Neural progenitor cell (in vitro differentiated cells): ENCODE data around the gene PAM. TPM values are rescaled to one million over a fixed set of nuclear protein-coding genes. Genes with fewer than 3 reads are reported as not detected.

Experiments used
- DNase-seq: peaks from one replicate; pipeline ENCODE4 v3.0.0-alpha.2; 2016; ENCODE audit warnings: low spot score
- H2AFZ ChIP-seq: fragments of 200-600 bp; sonication (generic); replicated peaks from 2 replicates; pipeline ENCODE4 v1.6.1; 2016; ENCODE audit warnings: antibody characterized with exemption
- H3F3A ChIP-seq: fragments of 200-600 bp; sonication (generic); 2 replicates; pipeline ENCODE4 v1.6.1; 2016; ENCODE audit warnings: antibody characterized with exemption, low read depth
- H3K27ac ChIP-seq: fragments of 200-600 bp; sonication (generic); 2 replicates; pipeline ENCODE4 v1.5.1; 2016; ENCODE audit warnings: mild to moderate bottlenecking
- H3K27me3 ChIP-seq: fragments of 200-600 bp; sonication (generic); 2 replicates; pipeline ENCODE4 v1.6.1; 2016; ENCODE audit warnings: mild to moderate bottlenecking, moderate library complexity
- H3K36me3 ChIP-seq: fragments of 200-600 bp; sonication (generic); 2 replicates; pipeline ENCODE4 v1.5.1; 2016
- H3K4me1 ChIP-seq: fragments of 200-600 bp; sonication (generic); 2 replicates; pipeline ENCODE4 v1.6.1; 2016; ENCODE audit warnings: mixed run types
- H3K4me2 ChIP-seq: fragments of 200-600 bp; sonication (generic); 2 replicates; pipeline ENCODE4 v1.6.1; 2016
- H3K4me3 ChIP-seq: fragments of 200-600 bp; sonication (generic); 2 replicates; pipeline ENCODE4 v1.5.1; 2016
- H3K79me2 ChIP-seq: fragments of 200-600 bp; sonication (generic); 2 replicates; pipeline ENCODE4 v1.6.1; 2016; ENCODE audit warnings: low read depth
- H3K9ac ChIP-seq: fragments of 200-600 bp; sonication (generic); 2 replicates; pipeline ENCODE4 v1.6.1; 2016
- H3K9me3 ChIP-seq: fragments of 200-600 bp; sonication (generic); 2 replicates; pipeline ENCODE4 v1.5.1; 2016; ENCODE audit warnings: low read depth
- H4K20me1 ChIP-seq: fragments of 200-600 bp; sonication (generic); 2 replicates; pipeline ENCODE4 v1.6.1; 2016; ENCODE audit warnings: low read depth
- H3K27ac Mint-ChIP-seq: 3 replicates; pipeline ENCODE4 v1.8.0; 2021; ENCODE audit warnings: mixed read lengths
- H3K27me3 Mint-ChIP-seq: 2 replicates; pipeline ENCODE4 v1.8.0; 2022; ENCODE audit warnings: low read depth, mild to moderate bottlenecking, inconsistent platforms, moderate library complexity, mixed read lengths; ENCODE audit not compliant: insufficient read depth
- H3K36me3 Mint-ChIP-seq: 3 replicates; pipeline ENCODE4 v1.8.0; 2021; ENCODE audit warnings: mixed read lengths
- H3K4me1 Mint-ChIP-seq: 3 replicates; pipeline ENCODE4 v1.8.0; 2021; ENCODE audit warnings: mixed read lengths
- H3K4me3 Mint-ChIP-seq: 3 replicates; pipeline ENCODE4 v1.8.0; 2021; ENCODE audit warnings: mild to moderate bottlenecking, moderate library complexity, mixed read lengths
- H3K9me3 Mint-ChIP-seq: 3 replicates; pipeline ENCODE4 v1.8.0; 2020; ENCODE audit warnings: mixed read lengths
- CTCF ChIP-seq: fragments of 200-600 bp; sonication (generic); IDR thresholded peaks from 2 replicates; pipeline ENCODE4 v1.5.1; 2017; ENCODE audit warnings: antibody characterized with exemption, mild to moderate bottlenecking
- EZH2 ChIP-seq: fragments of 200-600 bp; sonication (generic); IDR thresholded peaks from 2 replicates; pipeline ENCODE4 v1.6.1; 2017; ENCODE audit warnings: antibody characterized with exemption, mild to moderate bottlenecking, moderate library complexity
- EZH2phosphoT487 ChIP-seq: fragments of 200-600 bp; sonication (generic); IDR thresholded peaks from 2 replicates; pipeline ENCODE4 v1.6.1; 2017; ENCODE audit warnings: antibody characterized with exemption
- total RNA-seq: library from RNA; depleted of rRNA; stranded (reverse); fragments of >200 nt; gene quantifications from 2 replicates; pipeline ENCODE4 v1.2.3, GENCODE V29; 2015; ENCODE audit warnings: low replicate concordance

The PAM gene
- total RNA-seq, 1 donor from 2014 or later: 246 TPM

- Histone ChIP-seq H3K4me3 (no peak overlapping the region), H3K4me2 (no peak overlapping the region), H3K79me2 (no peaks in the 10 kb centered on the region), H2AFZ (no peak overlapping the region), H3K4me1 (no peaks in the 10 kb centered on the region), H3K36me3 (peaks cover 5% of the 10 kb centered on the region), H3K27me3 (no peaks in the 10 kb centered on the region), H4K20me1 (no peaks in the 10 kb centered on the region), H3F3A (no peaks in the 10 kb centered on the region), H3K27ac (no peak overlapping the region), H3K9me3 (no peaks in the 10 kb centered on the region), H3K9ac (no peak overlapping the region)
- no peak for DNase-seq
- Mint-ChIP-seq H3K9me3 (no peaks in the 10 kb centered on the region), H3K4me1 (peaks cover 6% of the 10 kb centered on the region), H3K27ac (no peak overlapping the region), H3K27me3 (no peaks in the 10 kb centered on the region), H3K36me3 (peaks cover 36% of the 10 kb centered on the region), H3K4me3 (no peak overlapping the region)
- no peak for TF ChIP-seq EZH2phosphoT487
- TF ChIP-seq EZH2: no peak
- TF ChIP-seq CTCF: no peak
Measured at GRCh38 chr5:103021314-103021713, 266.2 kb downstream of the PAM start.

GRCh38 chr5:103027267-103027666, 272.2 kb downstream of the PAM start:
- no peak overlapping the region for H3K27ac Mint-ChIP-seq
- no peaks in the 10 kb centered on the region for H3K27me3 Mint-ChIP-seq
- no peaks in the 10 kb centered on the region for H3K9me3 ChIP-seq
- no peaks in the 10 kb centered on the region for H3K4me1 ChIP-seq
- H3K27ac ChIP-seq: no peak overlapping the region
- no peaks in the 10 kb centered on the region for H3F3A ChIP-seq
- H3K36me3 ChIP-seq: peaks cover 6% of the 10 kb centered on the region
- peaks cover 2% of the 10 kb centered on the region for H3K9me3 Mint-ChIP-seq
- no peaks in the 10 kb centered on the region for H4K20me1 ChIP-seq
- H3K27me3 ChIP-seq: no peaks in the 10 kb centered on the region
- H3K4me3 Mint-ChIP-seq: no peak overlapping the region
- no peak overlapping the region for H3K9ac ChIP-seq
- no peak overlapping the region for H2AFZ ChIP-seq
- no peak overlapping the region for H3K4me2 ChIP-seq
- H3K36me3 Mint-ChIP-seq: peaks cover 36% of the 10 kb centered on the region
- DNase-seq: no peak
- H3K79me2 ChIP-seq: no peaks in the 10 kb centered on the region
- no peaks in the 10 kb centered on the region for H3K4me1 Mint-ChIP-seq
- no peak overlapping the region for H3K4me3 ChIP-seq
- no peak for TF ChIP-seq CTCF
- no peak for TF ChIP-seq EZH2phosphoT487
- TF ChIP-seq EZH2: no peak

GRCh38 chr5:103031607-103032006, 276.5 kb downstream of the PAM start:
- H3K9me3 ChIP-seq: no peaks in the 10 kb centered on the region
- H3F3A ChIP-seq: no peaks in the 10 kb centered on the region
- no peaks in the 10 kb centered on the region for H3K27me3 ChIP-seq
- no peak overlapping the region for H3K4me2 ChIP-seq
- H3K4me3 Mint-ChIP-seq: no peak overlapping the region
- H2AFZ ChIP-seq: no peak overlapping the region
- no peaks in the 10 kb centered on the region for H4K20me1 ChIP-seq
- no peak overlapping the region for H3K4me3 ChIP-seq
- H3K27ac ChIP-seq: no peak overlapping the region
- H3K4me1 Mint-ChIP-seq: no peaks in the 10 kb centered on the region
- DNase-seq: no peak
- H3K36me3 Mint-ChIP-seq: peaks cover 30% of the 10 kb centered on the region
- no peaks in the 10 kb centered on the region for H3K4me1 ChIP-seq
- no peak overlapping the region for H3K9ac ChIP-seq
- TF ChIP-seq CTCF (peak; percentile 45), EZH2 (no peak), EZH2phosphoT487 (no peak)
- H3K27me3 Mint-ChIP-seq: no peaks in the 10 kb centered on the region
- H3K9me3 Mint-ChIP-seq: peaks cover 2% of the 10 kb centered on the region
- no peaks in the 10 kb centered on the region for H3K79me2 ChIP-seq
- H3K36me3 ChIP-seq: peaks cover 6% of the 10 kb centered on the region
- H3K27ac Mint-ChIP-seq: no peak overlapping the region
